HG03442 (cell line): Measurements from ENCODE around the gene PPM1H.

Experiments used
- ATAC-seq: cut with Tn5 transposase; IDR thresholded peaks from one replicate; pipeline ENCODE4 v1.9.1; 2021; ENCODE audit warnings: mild to moderate bottlenecking, moderate library complexity; ENCODE audit not compliant: unreplicated experiment

Gene PPM1H

GRCh38 chr12:62878211-62878610 lies 56.7 kb downstream of the PPM1H start:
- ATAC-seq: no peak

GRCh38 chr12:62876938-62877548 lies 57.9 kb downstream of the PPM1H start:
- ATAC-seq: no peak

GRCh38 chr12:62873826-62874448 lies 61.0 kb downstream of the PPM1H start:
- ATAC-seq: no peak

GRCh38 chr12:62873116-62873825 lies 61.7 kb downstream of the PPM1H start:
- ATAC-seq: no peak

- no peak for ATAC-seq
These were observed 66.1 kb downstream of the PPM1H start for GRCh38 chr12:62868820-62869219.

- ATAC-seq: no peak
These were observed 68.4 kb downstream of the PPM1H start for GRCh38 chr12:62866451-62867082.

- no peak for ATAC-seq
These were observed 69.0 kb downstream of the PPM1H start for GRCh38 chr12:62865937-62866336.

GRCh38 chr12:62865065-62865464 lies 69.9 kb downstream of the PPM1H start:
- ATAC-seq: no peak

- ATAC-seq: no peak
These were observed 72.6 kb downstream of the PPM1H start for GRCh38 chr12:62862259-62862881.

GRCh38 chr12:62861586-62861985 lies 73.4 kb downstream of the PPM1H start:
- no peak for ATAC-seq

- ATAC-seq: no peak
These were observed 74.2 kb downstream of the PPM1H start for GRCh38 chr12:62860501-62861411.

GRCh38 chr12:62860020-62860419 lies 74.9 kb downstream of the PPM1H start:
- no peak for ATAC-seq

GRCh38 chr12:62859321-62859737 lies 75.6 kb downstream of the PPM1H start:
- no peak for ATAC-seq

GRCh38 chr12:62856454-62856853 lies 78.5 kb downstream of the PPM1H start:
- no peak for ATAC-seq

GRCh38 chr12:62854024-62854423 lies 80.9 kb downstream of the PPM1H start:
- no peak for ATAC-seq

GRCh38 chr12:62849398-62849797 lies 85.6 kb downstream of the PPM1H start:
- no peak for ATAC-seq

- peak; percentile 74 for ATAC-seq
These were observed 86.5 kb downstream of the PPM1H start for GRCh38 chr12:62848418-62848817.

GRCh38 chr12:62847709-62848108 lies 87.2 kb downstream of the PPM1H start:
- ATAC-seq: no peak

- ATAC-seq: no peak
These were observed 88.5 kb downstream of the PPM1H start for GRCh38 chr12:62846491-62846890.

GRCh38 chr12:62844915-62845314 lies 90.0 kb downstream of the PPM1H start:
- ATAC-seq: no peak
